Loucy (cell line): ENCODE measurements around the gene ITGA2.

Experiments used
- H2AFZ ChIP-seq: fragments of 200-600 bp; sonication (generic); 2 replicates; pipeline ENCODE4 v1.6.0; 2016; ENCODE audit warnings: antibody characterized with exemption, mild to moderate bottlenecking, low read length, moderate library complexity
- H3F3A ChIP-seq: fragments of 200-600 bp; 2 replicates; pipeline ENCODE4 v1.6.0; 2016; ENCODE audit warnings: antibody characterized with exemption, low read depth, mild to moderate bottlenecking
- H3K27me3 ChIP-seq: fragments of 200-600 bp; sonication (generic); 2 replicates; pipeline ENCODE4 v1.6.1; 2014; ENCODE audit warnings: low read length, mild to moderate bottlenecking; ENCODE audit not compliant: insufficient read depth, poor library complexity, severe bottlenecking
- H3K36me3 ChIP-seq: fragments of 200-600 bp; sonication (generic); 2 replicates; pipeline ENCODE4 v1.6.1; 2016; ENCODE audit warnings: low read length; ENCODE audit not compliant: insufficient read depth
- H3K4me1 ChIP-seq: fragments of 200-600 bp; sonication (generic); 2 replicates; pipeline ENCODE4 v1.5.1; 2014; ENCODE audit warnings: low read length, mild to moderate bottlenecking; ENCODE audit not compliant: insufficient read depth, poor library complexity, severe bottlenecking
- H3K4me2 ChIP-seq: fragments of 200-600 bp; sonication (generic); 2 replicates; pipeline ENCODE4 v1.6.0; 2014; ENCODE audit warnings: antibody characterized with exemption, low read length, low read depth, mild to moderate bottlenecking; ENCODE audit not compliant: poor library complexity, severe bottlenecking
- H3K4me3 ChIP-seq: fragments of 200-600 bp; sonication (generic); 2 replicates; pipeline ENCODE4 v1.5.1; 2014; ENCODE audit warnings: low read length, mild to moderate bottlenecking, mixed read lengths; ENCODE audit not compliant: poor library complexity, severe bottlenecking
- H3K79me2 ChIP-seq: fragments of 200-600 bp; sonication (generic); 2 replicates; pipeline ENCODE4 v1.6.1; 2014; ENCODE audit warnings: low read length; ENCODE audit not compliant: insufficient read depth
- H3K9ac ChIP-seq: fragments of 200-600 bp; sonication (generic); 2 replicates; pipeline ENCODE4 v1.6.0; 2014; ENCODE audit warnings: mild to moderate bottlenecking, low read depth, low read length, moderate library complexity; ENCODE audit not compliant: poor library complexity, severe bottlenecking
- H3K9me2 ChIP-seq: fragments of 200-600 bp; sonication (generic); replicated peaks from 2 replicates; pipeline ENCODE4 v1.6.1; 2016; ENCODE audit warnings: low read depth, low read length, mixed read lengths
- H3K9me3 ChIP-seq: fragments of 200-600 bp; sonication (generic); 2 replicates; pipeline ENCODE4 v1.6.1; 2014; ENCODE audit warnings: mild to moderate bottlenecking, antibody characterized with exemption, low read length, low read depth; ENCODE audit not compliant: insufficient read depth
- H4K20me1 ChIP-seq: fragments of 200-600 bp; sonication (generic); 2 replicates; pipeline ENCODE4 v1.6.0; 2014; ENCODE audit warnings: antibody characterized with exemption, low read length, mild to moderate bottlenecking; ENCODE audit not compliant: insufficient read depth, poor library complexity, severe bottlenecking
- CTCF ChIP-seq: fragments of 200-600 bp; sonication (generic); conservative IDR thresholded peaks from 2 replicates; pipeline ENCODE4 v1.5.1; 2014; ENCODE audit warnings: mild to moderate bottlenecking, antibody characterized with exemption, low read length
- EZH2phosphoT487 ChIP-seq: fragments of 200-600 bp; IDR thresholded peaks from 2 replicates; pipeline ENCODE4 v1.6.1; 2018; ENCODE audit warnings: antibody characterized with exemption, mild to moderate bottlenecking, moderate library complexity, borderline replicate concordance

Gene ITGA2

DNA sequence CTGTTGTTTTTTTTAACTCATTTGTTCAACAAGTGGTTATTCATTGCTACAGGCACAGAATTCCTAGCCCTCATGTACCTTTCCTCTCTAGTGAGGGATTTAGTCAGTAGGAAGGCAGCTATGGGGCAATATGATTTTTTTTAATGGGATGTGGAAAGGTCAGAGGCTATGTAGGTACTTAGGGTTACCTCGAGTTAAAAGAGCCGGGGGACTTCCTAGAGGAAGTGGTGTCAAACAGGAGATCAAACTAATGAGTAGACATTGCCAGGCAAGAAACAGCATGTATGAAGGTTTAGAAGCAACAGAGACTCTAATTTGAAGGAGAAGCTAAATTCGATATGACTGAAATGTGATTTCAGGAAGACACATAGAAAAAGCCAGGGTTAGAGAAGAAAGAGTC lies 50.7 kb downstream of the ITGA2 start:
- no peak overlapping the region for H2AFZ ChIP-seq
- no peak for TF ChIP-seq EZH2phosphoT487
- no peak for TF ChIP-seq CTCF
- H3K9me3 ChIP-seq: no peaks in the 10 kb centered on the region
- H3F3A ChIP-seq: no peaks in the 10 kb centered on the region
- peaks cover 52% of the 10 kb centered on the region for H3K4me1 ChIP-seq
- H3K9me2 ChIP-seq: no peaks in the 10 kb centered on the region
- no peak overlapping the region for H3K9ac ChIP-seq
- H3K36me3 ChIP-seq: no peaks in the 10 kb centered on the region
- H3K4me3 ChIP-seq: no peak overlapping the region
- H3K27me3 ChIP-seq: no peaks in the 10 kb centered on the region
- H4K20me1 ChIP-seq: no peaks in the 10 kb centered on the region
- H3K4me2 ChIP-seq: no peak overlapping the region
- H3K79me2 ChIP-seq: no peaks in the 10 kb centered on the region

DNA sequence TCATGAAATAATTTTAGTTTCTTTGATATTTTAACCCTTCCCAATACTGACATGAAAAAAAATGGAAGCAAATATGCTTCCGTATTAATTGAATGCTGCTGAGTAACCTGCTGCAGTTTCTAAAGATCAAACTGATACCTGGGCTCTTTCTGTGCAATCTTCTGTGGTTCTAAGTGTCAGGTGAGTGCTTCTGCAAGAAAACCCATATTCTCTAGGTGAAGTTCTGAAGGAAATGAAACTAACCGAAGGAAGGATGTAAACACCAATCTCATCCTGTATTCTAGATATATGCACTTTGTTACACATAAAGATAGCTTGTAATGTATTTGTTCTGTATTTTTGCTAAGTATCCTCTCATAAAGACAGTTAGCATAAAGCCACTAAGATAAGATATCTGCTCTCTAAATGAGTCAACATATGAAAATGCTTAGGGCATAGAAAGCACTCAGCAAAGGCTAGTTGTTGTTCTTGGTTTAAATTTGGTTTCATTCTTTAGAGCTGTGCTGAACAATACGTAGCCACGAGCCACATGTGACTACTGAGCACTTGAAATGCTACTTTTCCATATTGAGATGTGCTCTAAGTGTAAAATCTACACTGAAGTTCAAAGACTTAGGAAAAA lies 52.0 kb downstream of the ITGA2 start:
- H3F3A ChIP-seq: no peaks in the 10 kb centered on the region
- no peak for TF ChIP-seq EZH2phosphoT487
- TF ChIP-seq CTCF: no peak
- peaks cover 52% of the 10 kb centered on the region for H3K4me1 ChIP-seq
- H3K4me2 ChIP-seq: peak overlapping the region; percentile 55
- H3K4me3 ChIP-seq: peak overlapping the region; percentile 62
- H3K9ac ChIP-seq: peak overlapping the region; percentile 11
- no peaks in the 10 kb centered on the region for H3K36me3 ChIP-seq
- H3K9me2 ChIP-seq: no peaks in the 10 kb centered on the region
- H2AFZ ChIP-seq: peak overlapping the region; percentile 49; the same call in 1 of the 2 replicates
- no peaks in the 10 kb centered on the region for H4K20me1 ChIP-seq
- H3K27me3 ChIP-seq: no peaks in the 10 kb centered on the region
- H3K9me3 ChIP-seq: no peaks in the 10 kb centered on the region
- H3K79me2 ChIP-seq: no peaks in the 10 kb centered on the region

GRCh38 chr5:53041740-53042139 lies 52.6 kb downstream of the ITGA2 start:
- no peaks in the 10 kb centered on the region for H3K79me2 ChIP-seq
- no peaks in the 10 kb centered on the region for H4K20me1 ChIP-seq
- peak overlapping the region; percentile 11 for H3K9ac ChIP-seq
- H3K9me3 ChIP-seq: no peaks in the 10 kb centered on the region
- peak overlapping the region; percentile 62 for H3K4me3 ChIP-seq
- H3K4me1 ChIP-seq: peaks cover 49% of the 10 kb centered on the region
- no peaks in the 10 kb centered on the region for H3F3A ChIP-seq
- no peaks in the 10 kb centered on the region for H3K9me2 ChIP-seq
- peak overlapping the region; percentile 49; the same call in 1 of the 2 replicates for H2AFZ ChIP-seq
- TF ChIP-seq CTCF (no peak), EZH2phosphoT487 (no peak)
- H3K27me3 ChIP-seq: no peaks in the 10 kb centered on the region
- H3K36me3 ChIP-seq: no peaks in the 10 kb centered on the region
- peak overlapping the region; percentile 55 for H3K4me2 ChIP-seq
